CD4-positive, CD25-positive, alpha-beta regulatory T cell (primary cell): ENCODE data around the gene SCML1. TPM values are rescaled to one million over a fixed set of nuclear protein-coding genes. Genes with fewer than 3 reads are reported as not detected.

ENCODE experiments used
- ATAC-seq, 2 donors: fragments of 150-1000 bp; cut with Tn5 transposase; one replicate each; pipeline ENCODE4 v1.10.0; 2021; ENCODE audit warnings: low read depth in 2 of 2, moderate number of reproducible peaks in 2 of 2, moderate library complexity in 1 of 2
- DNase-seq, 3 donors: peaks; one replicate each; pipeline versions ENCODE4 v3.0.0 to v3.0.0-alpha.2; 2012 to 2022; ENCODE audit warnings: mixed read lengths in 1 of 3
- H3K27ac ChIP-seq: one replicate; pipeline ENCODE4 v1.7.0; 2013; ENCODE audit warnings: mild to moderate bottlenecking, low read length; ENCODE audit not compliant: insufficient read depth, poor library complexity, severe bottlenecking
- H3K27me3 ChIP-seq: one replicate; pipeline ENCODE4 v1.7.0; 2013; ENCODE audit warnings: low read length; ENCODE audit not compliant: control insufficient read depth, insufficient read depth
- H3K36me3 ChIP-seq: one replicate; pipeline ENCODE4 v1.7.0; 2013; ENCODE audit warnings: mild to moderate bottlenecking, low read length, moderate library complexity; ENCODE audit not compliant: control insufficient read depth, insufficient read depth
- H3K4me1 ChIP-seq: 2 replicates; pipeline ENCODE4 v1.7.0; 2013; ENCODE audit warnings: mild to moderate bottlenecking, low read length; ENCODE audit not compliant: insufficient read depth, control insufficient read depth, poor library complexity, severe bottlenecking
- H3K4me3 ChIP-seq: one replicate; pipeline ENCODE4 v1.7.0; 2013; ENCODE audit warnings: low read depth, mild to moderate bottlenecking, low read length, moderate library complexity
- H3K9me3 ChIP-seq, 2 experiments: 1 replicate in 1 of 2; 2 replicates in 1 of 2; pipeline ENCODE4 v1.7.0; 2013; ENCODE audit warnings: low read length in 2 of 2, mild to moderate bottlenecking in 1 of 2, moderate library complexity in 1 of 2; ENCODE audit not compliant: control insufficient read depth in 2 of 2
- H3K27ac Mint-ChIP-seq, 3 donors: one replicate each; pipeline ENCODE4 v1.8.0; 2020 to 2022; ENCODE audit warnings: mild to moderate bottlenecking in 3 of 3, mixed read lengths in 3 of 3, moderate library complexity in 2 of 3
- H3K27me3 Mint-ChIP-seq: one replicate; pipeline ENCODE4 v1.8.0; 2022; ENCODE audit warnings: mild to moderate bottlenecking, mixed read lengths
- H3K36me3 Mint-ChIP-seq: one replicate; pipeline ENCODE4 v1.8.0; 2020; ENCODE audit warnings: mixed read lengths
- H3K4me1 Mint-ChIP-seq, 4 donors: one replicate each; pipeline ENCODE4 v1.8.0; 2020 to 2022; ENCODE audit warnings: mixed read lengths in 4 of 4, mild to moderate bottlenecking in 1 of 4
- H3K4me3 Mint-ChIP-seq, 4 donors: one replicate each; pipeline ENCODE4 v1.8.0; 2020 to 2022; ENCODE audit warnings: mild to moderate bottlenecking in 4 of 4, mixed read lengths in 4 of 4, moderate library complexity in 3 of 4
- H3K9me3 Mint-ChIP-seq, 7 donors: one replicate each; pipeline ENCODE4 v1.8.0; 2020 to 2022; ENCODE audit warnings: mixed read lengths in 7 of 7, mild to moderate bottlenecking in 3 of 7, moderate library complexity in 2 of 7
- polyA plus RNA-seq, 4 donors: library from polyadenylated mRNA; unstranded; fragments of 300-500 nt; fragmentation: Illumina TruSeq; gene quantifications; one replicate each; pipeline ENCODE4 v1.2.3, GENCODE V29; 2021
- total RNA-seq: library from RNA; stranded (reverse); gene quantifications from one replicate; pipeline ENCODE4 v1.2.3, GENCODE V29; 2022

Gene SCML1
- total and polyA plus RNA-seq, 5 donors from 2014 or later, result 0.24 to 11.6 (median 2.5) TPM

DNA sequence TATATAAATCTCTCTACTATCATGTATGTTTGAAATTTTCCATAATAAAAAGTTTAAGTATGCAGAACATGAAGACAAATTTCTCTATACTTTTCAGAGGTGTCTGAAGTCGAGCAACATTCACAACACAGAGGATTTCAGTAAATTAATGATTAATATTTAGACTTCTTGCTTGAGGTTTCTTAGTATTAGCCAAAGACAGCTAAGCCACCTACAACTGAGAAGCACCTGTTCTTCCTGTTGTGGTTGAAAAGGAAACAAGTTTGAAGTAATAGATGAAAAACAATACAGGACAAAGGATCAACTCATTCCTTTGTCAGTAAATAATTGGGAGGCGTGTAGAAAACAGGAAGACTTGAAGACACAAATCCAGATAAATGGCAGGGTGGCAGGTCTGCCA lies 21.1 kb downstream of the SCML1 start:
- ATAC-seq (no peak), DNase-seq (no peak)
- Mint-ChIP-seq H3K9me3 (no peaks in the 10 kb centered on the region), H3K27ac (no peak overlapping the region), H3K4me3 (no peak overlapping the region), H3K27me3 (no peaks in the 10 kb centered on the region), H3K4me1 (peaks cover 0 to 12% (median 0%) of the 10 kb centered on the region in 4 donors), H3K36me3 (no peaks in the 10 kb centered on the region)
- Histone ChIP-seq H3K36me3 (no peaks in the 10 kb centered on the region), H3K4me3 (no peak overlapping the region), H3K27ac (no peak overlapping the region), H3K27me3 (no peaks in the 10 kb centered on the region), H3K9me3 (no peaks in the 10 kb centered on the region), H3K4me1 (no peaks in the 10 kb centered on the region)

GRCh38 chrX:17759990-17760389 lies 22.7 kb downstream of the SCML1 start:
- Mint-ChIP-seq H3K4me3 (no peak overlapping the region), H3K27ac (no peak overlapping the region), H3K27me3 (no peaks in the 10 kb centered on the region), H3K36me3 (no peaks in the 10 kb centered on the region), H3K9me3 (no peaks in the 10 kb centered on the region), H3K4me1 (peaks cover 0 to 12% (median 0%) of the 10 kb centered on the region in 4 donors)
- H3K27me3 ChIP-seq, result no peaks in the 10 kb centered on the region
- H3K4me1 ChIP-seq, result no peaks in the 10 kb centered on the region
- no peaks in the 10 kb centered on the region for H3K9me3 ChIP-seq
- no peak for DNase-seq
- no peak overlapping the region for H3K27ac ChIP-seq
- no peak for ATAC-seq
- no peak overlapping the region for H3K4me3 ChIP-seq
- no peaks in the 10 kb centered on the region for H3K36me3 ChIP-seq

DNA sequence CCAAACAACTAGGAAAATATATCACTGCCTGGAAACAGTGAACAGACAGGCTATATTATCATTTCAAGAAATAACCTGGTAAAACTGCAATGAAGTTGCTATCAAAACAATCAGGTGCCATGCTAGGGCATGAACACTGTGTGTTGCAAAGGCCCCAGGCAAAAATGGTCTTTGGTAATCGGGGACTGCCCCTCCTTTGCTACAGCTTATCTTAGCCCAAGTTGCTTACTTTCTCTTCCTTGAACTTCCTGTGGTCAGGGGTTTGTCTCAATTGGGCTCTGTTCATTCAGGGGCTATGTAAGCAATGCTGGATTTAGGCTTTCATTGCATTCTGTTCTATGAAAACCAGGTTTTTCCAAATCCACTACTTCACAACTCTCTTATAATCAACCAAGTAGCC lies 30.4 kb downstream of the SCML1 start:
- Histone ChIP-seq H3K27me3 (no peaks in the 10 kb centered on the region), H3K27ac (no peak overlapping the region), H3K9me3 (no peaks in the 10 kb centered on the region), H3K36me3 (no peaks in the 10 kb centered on the region), H3K4me1 (no peaks in the 10 kb centered on the region), H3K4me3 (no peak overlapping the region)
- Mint-ChIP-seq H3K4me3 (no peak overlapping the region), H3K27ac (no peak overlapping the region), H3K27me3 (no peaks in the 10 kb centered on the region), H3K4me1 (no peaks in the 10 kb centered on the region), H3K36me3 (no peaks in the 10 kb centered on the region), H3K9me3 (no peaks in the 10 kb centered on the region)
- ATAC-seq, result no peak
- no peak for DNase-seq

DNA sequence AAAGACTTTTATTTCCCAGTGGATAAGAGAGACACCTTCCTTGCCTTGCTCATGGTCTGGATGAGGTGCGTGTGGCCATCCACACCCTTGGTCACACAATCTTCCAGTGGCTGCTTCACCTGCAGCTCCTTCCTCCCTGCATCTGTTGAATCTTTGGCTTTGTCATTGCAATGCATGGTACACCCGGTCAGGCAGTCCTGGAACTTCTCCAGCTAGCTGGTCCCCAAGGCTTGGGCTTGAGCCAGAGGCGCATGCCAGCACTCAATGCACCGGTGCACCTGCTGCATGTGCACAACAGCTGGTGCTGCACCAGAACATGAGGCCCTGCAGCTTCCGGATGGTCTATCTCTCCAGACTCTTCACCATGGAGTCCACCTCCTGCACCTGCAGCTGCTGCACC lies 31.7 kb downstream of the SCML1 start:
- Histone ChIP-seq H3K9me3 (no peaks in the 10 kb centered on the region), H3K27me3 (no peaks in the 10 kb centered on the region), H3K27ac (no peak overlapping the region), H3K4me1 (no peaks in the 10 kb centered on the region), H3K36me3 (no peaks in the 10 kb centered on the region), H3K4me3 (no peak overlapping the region)
- no peaks in the 10 kb centered on the region for H3K9me3 Mint-ChIP-seq
- no peaks in the 10 kb centered on the region for H3K36me3 Mint-ChIP-seq
- DNase-seq (no peak), ATAC-seq (no peak)
- no peaks in the 10 kb centered on the region for H3K27me3 Mint-ChIP-seq
- H3K4me3 Mint-ChIP-seq, result no peak overlapping the region
- H3K27ac Mint-ChIP-seq, result no peak overlapping the region
- H3K4me1 Mint-ChIP-seq, result no peaks in the 10 kb centered on the region

DNA sequence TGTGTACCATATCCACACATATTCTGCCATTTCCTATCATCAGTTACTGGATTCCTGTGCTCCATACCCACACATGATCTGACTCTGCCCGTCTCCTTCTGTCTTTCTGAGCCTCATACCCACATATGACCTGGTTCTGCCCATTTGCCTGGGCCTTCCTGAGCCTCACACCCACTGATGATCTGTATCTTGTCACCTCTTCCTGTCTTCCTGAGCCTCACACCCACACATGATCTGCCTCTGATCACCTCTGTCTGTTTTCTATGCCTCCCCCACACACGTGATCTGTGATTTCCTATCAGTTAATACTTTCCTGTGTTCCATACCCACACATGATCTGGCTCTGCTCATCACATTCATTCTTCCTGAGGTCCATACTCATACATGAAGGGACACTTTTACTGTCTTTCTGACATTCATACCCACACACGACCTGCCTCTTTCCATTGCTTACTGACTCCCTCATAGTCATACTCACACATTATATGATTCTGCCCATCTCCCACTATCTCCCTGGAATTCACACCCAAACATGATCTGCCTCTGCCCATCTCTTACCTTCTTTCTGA lies 32.5 kb downstream of the SCML1 start:
- Histone ChIP-seq H3K4me1 (no peaks in the 10 kb centered on the region), H3K27ac (no peak overlapping the region)

DNA sequence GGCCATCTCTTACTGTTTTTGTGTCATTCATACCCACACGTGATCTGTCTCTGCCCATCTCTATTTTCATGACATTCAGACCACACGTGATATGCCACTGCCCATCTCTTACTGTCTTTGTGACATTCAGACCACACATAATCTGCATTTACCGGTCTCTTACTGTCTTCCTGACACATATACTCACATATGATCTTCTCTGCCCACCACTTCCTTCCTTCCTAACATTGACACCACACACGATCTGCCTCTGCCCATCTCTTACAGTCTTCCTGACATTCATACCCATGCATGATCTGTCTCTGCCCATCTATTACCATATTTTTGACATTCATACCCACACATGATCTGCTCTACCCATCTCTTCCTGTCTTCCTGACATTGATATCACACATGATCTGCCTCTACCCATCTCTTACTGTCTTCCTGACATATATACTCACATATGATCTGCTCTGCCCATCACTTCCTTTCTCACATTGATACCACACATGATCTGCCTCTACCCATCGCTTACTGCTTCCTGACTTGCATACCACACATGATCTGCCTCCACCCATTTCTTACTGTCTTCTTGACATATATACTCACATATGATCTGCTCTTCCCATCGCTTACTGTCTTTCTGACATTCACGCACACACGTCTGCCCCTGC lies 36.1 kb downstream of the SCML1 start:
- no peaks in the 10 kb centered on the region for H3K9me3 Mint-ChIP-seq
- DNase-seq (no peak), ATAC-seq (peak; percentile 57 to 59)
- no peaks in the 10 kb centered on the region for H3K36me3 Mint-ChIP-seq
- no peaks in the 10 kb centered on the region for H3K9me3 ChIP-seq
- H3K4me3 ChIP-seq, result no peak overlapping the region
- H3K4me1 ChIP-seq, result no peaks in the 10 kb centered on the region
- H3K4me3 Mint-ChIP-seq, result no peak overlapping the region
- H3K27me3 Mint-ChIP-seq, result no peaks in the 10 kb centered on the region
- no peaks in the 10 kb centered on the region for H3K36me3 ChIP-seq
- no peak overlapping the region for H3K27ac Mint-ChIP-seq
- no peak overlapping the region for H3K27ac ChIP-seq
- no peaks in the 10 kb centered on the region for H3K27me3 ChIP-seq
- peaks cover 0 to 7% (median 0%) of the 10 kb centered on the region in 4 donors for H3K4me1 Mint-ChIP-seq

More for the DNA sequence above, 32.5 kb downstream of the SCML1 start:
- DNase-seq, result peak in 1 of 3 donors; percentile 35
- Mint-ChIP-seq H3K4me3 (no peak overlapping the region), H3K36me3 (no peaks in the 10 kb centered on the region), H3K27ac (no peak overlapping the region), H3K27me3 (no peaks in the 10 kb centered on the region), H3K4me1 (no peaks in the 10 kb centered on the region), H3K9me3 (no peaks in the 10 kb centered on the region)
- no peak overlapping the region for H3K4me3 ChIP-seq
- no peaks in the 10 kb centered on the region for H3K27me3 ChIP-seq
- H3K36me3 ChIP-seq, result no peaks in the 10 kb centered on the region
- ATAC-seq, result peak; percentile 45 to 51
- no peaks in the 10 kb centered on the region for H3K9me3 ChIP-seq

GRCh38 chrX:17774053-17774452 lies 36.8 kb downstream of the SCML1 start:
- Histone ChIP-seq H3K9me3 (no peaks in the 10 kb centered on the region), H3K4me1 (no peaks in the 10 kb centered on the region), H3K36me3 (no peaks in the 10 kb centered on the region), H3K27ac (no peak overlapping the region), H3K4me3 (no peak overlapping the region), H3K27me3 (no peaks in the 10 kb centered on the region)
- DNase-seq (no peak), ATAC-seq (no peak)
- H3K4me1 Mint-ChIP-seq, result peaks cover 0 to 12% (median 4%) of the 10 kb centered on the region in 4 donors
- H3K27ac Mint-ChIP-seq, result no peak overlapping the region
- H3K27me3 Mint-ChIP-seq, result no peaks in the 10 kb centered on the region
- H3K36me3 Mint-ChIP-seq, result no peaks in the 10 kb centered on the region
- H3K9me3 Mint-ChIP-seq, result no peaks in the 10 kb centered on the region
- no peak overlapping the region for H3K4me3 Mint-ChIP-seq

DNA sequence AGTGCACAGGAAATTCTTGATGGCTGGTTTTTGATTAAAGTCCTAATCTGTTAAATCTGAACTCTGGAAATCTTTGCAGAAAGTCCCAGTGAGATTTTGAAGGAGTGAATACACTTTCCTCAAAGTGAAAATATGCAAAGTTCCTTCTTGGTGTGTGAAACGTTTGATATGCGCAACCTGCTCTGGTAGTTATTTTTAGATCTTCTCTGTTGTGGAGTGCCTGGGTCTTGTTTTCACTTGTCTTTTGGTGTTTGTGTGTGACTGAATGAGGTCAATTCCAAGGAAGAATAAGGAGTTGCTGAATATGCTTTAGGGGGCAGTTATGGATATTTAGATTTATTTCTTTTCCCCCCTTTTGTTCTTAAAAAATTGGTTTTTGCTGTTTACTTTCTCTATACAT lies 41.7 kb downstream of the SCML1 start:
- ATAC-seq, result no peak
- H3K27ac Mint-ChIP-seq, result peak overlapping the region in 2 of 3 donors; percentile 29 to 84
- H3K27ac ChIP-seq, result no peak overlapping the region
- H3K4me1 ChIP-seq, result no peaks in the 10 kb centered on the region
- no peaks in the 10 kb centered on the region for H3K9me3 ChIP-seq
- H3K4me3 Mint-ChIP-seq, result peak overlapping the region in 2 of 4 donors; percentile 5 to 66
- H3K27me3 Mint-ChIP-seq, result no peaks in the 10 kb centered on the region
- peaks cover 0 to 20% (median 7%) of the 10 kb centered on the region in 4 donors for H3K4me1 Mint-ChIP-seq
- no peaks in the 10 kb centered on the region for H3K36me3 ChIP-seq
- no peaks in the 10 kb centered on the region for H3K36me3 Mint-ChIP-seq
- DNase-seq, result no peak
- no peaks in the 10 kb centered on the region for H3K9me3 Mint-ChIP-seq
- H3K27me3 ChIP-seq, result no peaks in the 10 kb centered on the region
- no peak overlapping the region for H3K4me3 ChIP-seq
